Liver (tissue), 3 donors: ENCODE measurements around the gene C15orf62.

ENCODE experiments used
- EGR1 ChIP-seq, 2 donors: IDR thresholded peaks; 2 replicates each; pipeline ENCODE4 v1.6.1; 2016 to 2018; ENCODE audit warnings: antibody characterized with exemption in 2 of 2, low read depth in 2 of 2
- GABPA ChIP-seq, 2 donors: IDR thresholded peaks in 1 of 2; conservative IDR thresholded peaks in 1 of 2; 2 replicates each; pipeline ENCODE4 v1.6.1; 2016; ENCODE audit warnings: antibody characterized with exemption in 2 of 2, mild to moderate bottlenecking in 1 of 2, moderate library complexity in 1 of 2
- JUND ChIP-seq, 2 donors: IDR thresholded peaks; 2 replicates each; pipeline ENCODE4 v1.6.1; 2016; ENCODE audit warnings: antibody characterized with exemption in 2 of 2
- NR2F2 ChIP-seq: IDR thresholded peaks from 2 replicates; pipeline ENCODE4 v1.6.1; 2016; ENCODE audit warnings: antibody characterized with exemption
- RAD21 ChIP-seq, 2 donors: IDR thresholded peaks; 2 replicates each; pipeline ENCODE4 v1.6.1; 2016; ENCODE audit warnings: antibody characterized with exemption in 2 of 2, mild to moderate bottlenecking in 2 of 2
- RXRA ChIP-seq, 2 donors: IDR thresholded peaks; 2 replicates each; pipeline ENCODE4 v1.6.1; 2017 to 2018; ENCODE audit warnings: antibody characterized with exemption in 2 of 2, mild to moderate bottlenecking in 1 of 2
- SP1 ChIP-seq: IDR thresholded peaks from 2 replicates; pipeline ENCODE4 v1.6.1; 2018; ENCODE audit warnings: antibody characterized with exemption, mild to moderate bottlenecking
- TAF1 ChIP-seq: conservative IDR thresholded peaks from 2 replicates; pipeline ENCODE4 v1.6.1; 2016; ENCODE audit warnings: antibody characterized with exemption, mild to moderate bottlenecking
- YY1 ChIP-seq: IDR thresholded peaks from 2 replicates; pipeline ENCODE4 v1.6.1; 2016; ENCODE audit warnings: antibody characterized with exemption, mild to moderate bottlenecking
- TF ChIP-seq, protein P1 (sequence below): IDR thresholded peaks from 2 replicates; pipeline ENCODE4 v1.6.1; 2016; ENCODE audit warnings: antibody characterized with exemption
- TF ChIP-seq, protein P2 (sequence below): IDR thresholded peaks from 2 replicates; pipeline ENCODE4 v1.6.1; 2016; ENCODE audit warnings: antibody characterized with exemption, mild to moderate bottlenecking
- TF ChIP-seq, protein P3 (sequence below): fragments of 150-350 bp; IDR thresholded peaks from 2 replicates; pipeline ENCODE4 v1.5.1; 2017; ENCODE audit warnings: improper control_type of control experiment, low read depth, low read length; ENCODE audit not compliant: missing input control
- TF ChIP-seq, protein P4 (sequence below): IDR thresholded peaks from 2 replicates; pipeline ENCODE4 v1.6.1; 2016; ENCODE audit warnings: antibody characterized with exemption
- TF ChIP-seq, protein P5 (sequence below): IDR thresholded peaks from 2 replicates; pipeline ENCODE4 v1.6.1; 2016; ENCODE audit warnings: antibody characterized with exemption
- donor health status: healthy.
- donor health status: healthy.

DNA sequence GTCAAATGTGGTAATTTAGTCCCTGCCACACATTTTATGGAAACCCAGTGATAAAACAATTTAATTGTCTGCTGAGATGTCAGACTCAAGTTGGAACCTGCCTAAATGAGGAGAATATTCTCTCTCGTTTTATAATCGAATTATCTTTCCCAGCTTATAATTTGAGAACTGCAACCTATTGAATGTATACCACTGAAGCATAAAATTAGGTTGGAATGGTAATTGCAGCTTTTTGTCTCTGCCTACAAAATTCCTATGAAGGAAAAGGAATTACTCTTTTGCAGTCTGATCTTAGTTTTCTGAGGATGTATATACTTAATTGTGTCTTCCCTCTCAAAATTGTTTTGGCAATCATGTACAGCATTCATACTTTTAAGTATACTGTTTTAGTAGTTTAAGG lies 45.9 kb upstream of the C15orf62 start:
- TF ChIP-seq, protein P1, sequence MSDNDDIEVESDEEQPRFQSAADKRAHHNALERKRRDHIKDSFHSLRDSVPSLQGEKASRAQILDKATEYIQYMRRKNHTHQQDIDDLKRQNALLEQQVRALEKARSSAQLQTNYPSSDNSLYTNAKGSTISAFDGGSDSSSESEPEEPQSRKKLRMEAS = no peak
- TF ChIP-seq, protein P2, sequence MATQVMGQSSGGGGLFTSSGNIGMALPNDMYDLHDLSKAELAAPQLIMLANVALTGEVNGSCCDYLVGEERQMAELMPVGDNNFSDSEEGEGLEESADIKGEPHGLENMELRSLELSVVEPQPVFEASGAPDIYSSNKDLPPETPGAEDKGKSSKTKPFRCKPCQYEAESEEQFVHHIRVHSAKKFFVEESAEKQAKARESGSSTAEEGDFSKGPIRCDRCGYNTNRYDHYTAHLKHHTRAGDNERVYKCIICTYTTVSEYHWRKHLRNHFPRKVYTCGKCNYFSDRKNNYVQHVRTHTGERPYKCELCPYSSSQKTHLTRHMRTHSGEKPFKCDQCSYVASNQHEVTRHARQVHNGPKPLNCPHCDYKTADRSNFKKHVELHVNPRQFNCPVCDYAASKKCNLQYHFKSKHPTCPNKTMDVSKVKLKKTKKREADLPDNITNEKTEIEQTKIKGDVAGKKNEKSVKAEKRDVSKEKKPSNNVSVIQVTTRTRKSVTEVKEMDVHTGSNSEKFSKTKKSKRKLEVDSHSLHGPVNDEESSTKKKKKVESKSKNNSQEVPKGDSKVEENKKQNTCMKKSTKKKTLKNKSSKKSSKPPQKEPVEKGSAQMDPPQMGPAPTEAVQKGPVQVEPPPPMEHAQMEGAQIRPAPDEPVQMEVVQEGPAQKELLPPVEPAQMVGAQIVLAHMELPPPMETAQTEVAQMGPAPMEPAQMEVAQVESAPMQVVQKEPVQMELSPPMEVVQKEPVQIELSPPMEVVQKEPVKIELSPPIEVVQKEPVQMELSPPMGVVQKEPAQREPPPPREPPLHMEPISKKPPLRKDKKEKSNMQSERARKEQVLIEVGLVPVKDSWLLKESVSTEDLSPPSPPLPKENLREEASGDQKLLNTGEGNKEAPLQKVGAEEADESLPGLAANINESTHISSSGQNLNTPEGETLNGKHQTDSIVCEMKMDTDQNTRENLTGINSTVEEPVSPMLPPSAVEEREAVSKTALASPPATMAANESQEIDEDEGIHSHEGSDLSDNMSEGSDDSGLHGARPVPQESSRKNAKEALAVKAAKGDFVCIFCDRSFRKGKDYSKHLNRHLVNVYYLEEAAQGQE = no peak
- TF ChIP-seq, protein P3, sequence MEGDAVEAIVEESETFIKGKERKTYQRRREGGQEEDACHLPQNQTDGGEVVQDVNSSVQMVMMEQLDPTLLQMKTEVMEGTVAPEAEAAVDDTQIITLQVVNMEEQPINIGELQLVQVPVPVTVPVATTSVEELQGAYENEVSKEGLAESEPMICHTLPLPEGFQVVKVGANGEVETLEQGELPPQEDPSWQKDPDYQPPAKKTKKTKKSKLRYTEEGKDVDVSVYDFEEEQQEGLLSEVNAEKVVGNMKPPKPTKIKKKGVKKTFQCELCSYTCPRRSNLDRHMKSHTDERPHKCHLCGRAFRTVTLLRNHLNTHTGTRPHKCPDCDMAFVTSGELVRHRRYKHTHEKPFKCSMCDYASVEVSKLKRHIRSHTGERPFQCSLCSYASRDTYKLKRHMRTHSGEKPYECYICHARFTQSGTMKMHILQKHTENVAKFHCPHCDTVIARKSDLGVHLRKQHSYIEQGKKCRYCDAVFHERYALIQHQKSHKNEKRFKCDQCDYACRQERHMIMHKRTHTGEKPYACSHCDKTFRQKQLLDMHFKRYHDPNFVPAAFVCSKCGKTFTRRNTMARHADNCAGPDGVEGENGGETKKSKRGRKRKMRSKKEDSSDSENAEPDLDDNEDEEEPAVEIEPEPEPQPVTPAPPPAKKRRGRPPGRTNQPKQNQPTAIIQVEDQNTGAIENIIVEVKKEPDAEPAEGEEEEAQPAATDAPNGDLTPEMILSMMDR = no peak
- TF ChIP-seq GABPA (IDR thresholded peaks at IDR 0.05 in 1 of 2, conservative IDR thresholded peaks at IDR 0.05 in 1 of 2) (no peak), SP1 (no peak), RAD21 (IDR thresholded peaks at IDR 0.05) (no peak), EGR1 (IDR thresholded peaks at IDR 0.05; ENCODE audit: low read depth in 2 of 2) (no peak), JUND (IDR thresholded peaks at IDR 0.05) (no peak), TAF1 (no peak), RXRA (IDR thresholded peaks at IDR 0.05) (no peak), YY1 (no peak), NR2F2 (no peak)
- TF ChIP-seq, protein P4, sequence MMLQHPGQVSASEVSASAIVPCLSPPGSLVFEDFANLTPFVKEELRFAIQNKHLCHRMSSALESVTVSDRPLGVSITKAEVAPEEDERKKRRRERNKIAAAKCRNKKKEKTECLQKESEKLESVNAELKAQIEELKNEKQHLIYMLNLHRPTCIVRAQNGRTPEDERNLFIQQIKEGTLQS = no peak
- TF ChIP-seq, protein P5, sequence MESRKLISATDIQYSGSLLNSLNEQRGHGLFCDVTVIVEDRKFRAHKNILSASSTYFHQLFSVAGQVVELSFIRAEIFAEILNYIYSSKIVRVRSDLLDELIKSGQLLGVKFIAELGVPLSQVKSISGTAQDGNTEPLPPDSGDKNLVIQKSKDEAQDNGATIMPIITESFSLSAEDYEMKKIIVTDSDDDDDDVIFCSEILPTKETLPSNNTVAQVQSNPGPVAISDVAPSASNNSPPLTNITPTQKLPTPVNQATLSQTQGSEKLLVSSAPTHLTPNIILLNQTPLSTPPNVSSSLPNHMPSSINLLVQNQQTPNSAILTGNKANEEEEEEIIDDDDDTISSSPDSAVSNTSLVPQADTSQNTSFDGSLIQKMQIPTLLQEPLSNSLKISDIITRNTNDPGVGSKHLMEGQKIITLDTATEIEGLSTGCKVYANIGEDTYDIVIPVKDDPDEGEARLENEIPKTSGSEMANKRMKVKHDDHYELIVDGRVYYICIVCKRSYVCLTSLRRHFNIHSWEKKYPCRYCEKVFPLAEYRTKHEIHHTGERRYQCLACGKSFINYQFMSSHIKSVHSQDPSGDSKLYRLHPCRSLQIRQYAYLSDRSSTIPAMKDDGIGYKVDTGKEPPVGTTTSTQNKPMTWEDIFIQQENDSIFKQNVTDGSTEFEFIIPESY = no peak
